NB4 (cell line): ENCODE data around the gene IKBIP.

Experiments
- CTCF ChIP-seq: IDR thresholded peaks from one replicate; pipeline ENCODE4 v1.5.1; 2012; ENCODE audit warnings: low read depth, low read length
- MAX ChIP-seq: IDR thresholded peaks from 2 replicates; pipeline ENCODE4 v1.6.1; 2011; ENCODE audit warnings: low read depth, low read length
- MYC ChIP-seq: IDR thresholded peaks from 2 replicates; pipeline ENCODE4 v1.6.1; 2011; ENCODE audit warnings: low read depth, low read length
- POLR2A ChIP-seq: IDR thresholded peaks from 2 replicates; pipeline ENCODE4 v1.6.1; 2011; ENCODE audit warnings: mild to moderate bottlenecking; ENCODE audit not compliant: insufficient read length; ENCODE audit errors: extremely low read depth

GRCh38 chr12:98606359-98606988, 38.1 kb downstream of the IKBIP start:
- TF ChIP-seq CTCF (no peak), POLR2A (no peak), MAX (no peak), MYC (no peak)
